ENCODE measurements around the gene CYP19A1. TPM values are rescaled to one million over a fixed set of nuclear protein-coding genes. Genes with fewer than 3 reads are reported as not detected.
"Not testable (repeated sequence)": the region's sequence is repeated elsewhere in the genome, so short reads cannot be mapped to it uniquely, and the experiment has no call there.

The CYP19A1 gene
- total RNA-seq, 1 donor from 2014 or later, result not detected

DNA sequence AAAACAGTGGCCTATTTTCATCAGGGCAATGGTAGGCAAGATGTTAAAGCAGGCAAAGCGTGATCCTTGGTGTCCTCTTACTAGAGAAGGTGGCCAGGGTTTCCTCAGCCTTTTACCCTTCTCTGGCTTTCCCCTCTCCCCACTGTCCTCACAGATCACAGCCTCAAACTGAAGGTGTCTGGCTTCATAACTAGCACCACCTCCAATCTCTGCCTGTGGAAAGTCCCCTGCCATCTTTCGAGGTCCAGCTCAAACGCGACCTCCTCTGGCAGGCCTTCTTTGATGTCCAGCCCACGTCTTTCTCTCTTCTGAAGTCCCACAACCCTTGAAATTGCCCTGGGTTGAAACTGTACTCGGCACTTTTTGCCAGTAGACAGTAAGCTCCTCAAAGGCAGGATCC, 35.9 kb downstream of the CYP19A1 start:
- no peak for DNase-seq (ENCODE audit: low spot score)
- ATAC-seq, result no peak

- ATAC-seq (no peak), DNase-seq (ENCODE audit: low spot score) (no peak)
Measured at GRCh38 chr15:51299187-51300015, 39.0 kb downstream of the CYP19A1 start.

DNA sequence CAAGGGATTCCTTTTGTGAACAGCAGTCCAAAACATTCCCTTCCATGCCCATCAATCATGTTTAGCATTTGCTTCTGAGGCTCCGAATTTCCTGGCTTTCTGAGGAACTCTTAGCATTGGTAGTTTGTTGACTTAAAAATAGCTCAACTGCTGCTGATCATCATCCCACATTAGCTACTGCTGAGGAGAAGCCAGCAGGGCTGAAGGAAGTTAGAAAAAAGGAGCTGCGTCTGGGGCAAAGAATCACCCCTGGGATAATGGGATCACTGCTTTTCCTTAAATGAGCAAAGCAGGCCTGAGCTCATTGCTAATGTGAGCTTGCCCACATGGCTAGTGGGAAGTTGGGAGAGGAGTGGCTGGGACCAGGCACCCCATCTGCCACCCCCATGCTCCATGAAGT, 39.8 kb downstream of the CYP19A1 start:
- DNase-seq (ENCODE audit: low spot score), result no peak
- ATAC-seq, result no peak

DNA sequence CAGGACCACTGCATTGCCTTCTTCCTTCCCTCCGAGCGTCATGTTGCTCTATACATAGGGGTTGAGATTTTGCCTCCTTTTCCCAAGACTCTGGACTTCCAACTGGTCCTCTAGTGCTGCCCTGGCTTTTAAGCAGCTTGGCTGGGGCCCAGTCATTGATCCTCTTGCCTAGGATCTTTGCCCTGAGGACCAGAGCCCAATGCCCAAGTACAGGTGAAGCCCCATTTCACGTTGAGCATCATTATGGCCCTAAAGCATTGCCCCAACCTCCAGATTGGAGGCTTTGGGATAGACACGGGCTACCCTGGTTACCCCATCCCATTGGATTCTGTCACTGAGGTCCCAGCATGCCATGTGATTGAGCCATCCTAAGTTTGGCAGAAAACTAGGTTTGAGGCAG, 47.7 kb downstream of the CYP19A1 start:
- DNase-seq (ENCODE audit: low spot score), result peak; percentile 54
- ATAC-seq, result peak; percentile 79

GRCh38 chr15:51289290-51289689, 49.1 kb downstream of the CYP19A1 start:
- DNase-seq (ENCODE audit: low spot score) (no peak), ATAC-seq (no peak)

DNA sequence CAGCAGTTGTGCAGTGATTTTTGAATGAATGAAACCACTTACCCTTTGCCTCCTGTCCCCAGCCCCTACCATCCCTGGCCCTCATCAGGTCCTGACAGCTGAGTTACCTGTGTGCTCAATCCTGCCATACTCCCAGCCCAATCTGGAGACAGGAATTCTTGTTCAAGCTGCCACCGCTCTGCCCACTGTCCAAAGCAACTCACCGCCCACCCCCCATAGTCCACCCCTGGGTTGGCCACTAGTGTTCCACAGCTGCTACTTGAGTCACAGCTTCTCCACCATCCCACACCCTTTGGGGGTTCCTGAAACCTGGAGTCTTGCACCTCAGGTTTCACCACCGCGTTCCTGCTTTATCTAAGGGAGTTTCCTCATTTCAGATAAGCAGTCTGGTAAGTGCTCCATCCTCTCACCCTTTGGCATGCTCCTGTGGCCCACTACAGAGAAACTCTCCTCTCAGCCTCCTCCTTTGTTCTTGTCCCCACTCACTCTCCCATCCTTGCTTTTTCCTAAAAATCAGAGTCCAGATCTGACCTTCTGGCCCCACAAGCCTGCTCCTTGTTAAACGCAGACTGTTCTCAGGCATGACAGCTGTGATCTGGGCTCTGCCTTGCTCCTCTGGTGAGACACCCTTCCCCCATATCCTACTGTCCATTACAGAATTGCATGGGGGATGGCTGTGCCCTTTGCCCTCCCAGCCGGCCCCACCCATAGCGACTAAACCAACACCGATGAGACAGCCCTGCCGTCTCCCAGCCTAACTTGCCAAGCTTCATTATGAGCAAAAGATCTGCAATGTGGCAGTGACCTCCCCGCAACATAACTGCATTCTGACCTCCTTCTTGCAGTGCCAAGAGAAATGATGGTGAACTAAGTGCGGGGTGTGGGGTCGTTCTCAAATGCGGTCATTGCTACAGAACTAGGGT, 50.0 kb downstream of the CYP19A1 start:
- no peak for DNase-seq (ENCODE audit: low spot score)
- no peak for ATAC-seq

- no peak for ATAC-seq
- DNase-seq (ENCODE audit: low spot score), result no peak
Measured at GRCh38 chr15:51286816-51287215, 51.6 kb downstream of the CYP19A1 start.

GRCh38 chr15:51285399-51285798, 53.0 kb downstream of the CYP19A1 start:
- ATAC-seq, result no peak
- DNase-seq (ENCODE audit: low spot score), result no peak

DNA sequence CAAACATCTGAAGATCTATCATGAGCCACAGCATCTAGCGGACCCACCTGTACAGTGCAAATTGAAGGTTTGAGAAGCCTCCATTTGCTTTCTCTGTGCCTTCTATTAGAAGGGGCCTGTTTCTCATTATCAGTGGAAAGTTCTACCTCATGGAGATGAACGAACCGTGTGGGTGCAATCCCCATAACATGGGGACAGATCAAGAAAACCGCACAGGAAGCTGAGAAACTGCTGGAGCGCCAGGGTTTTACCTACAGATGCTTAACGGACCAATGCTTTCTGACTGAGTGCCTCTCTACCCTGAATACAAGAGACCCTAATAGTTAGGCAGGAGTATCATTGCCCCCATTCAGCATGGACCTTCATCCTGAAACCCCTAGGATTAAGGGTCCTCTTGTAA, 53.5 kb downstream of the CYP19A1 start:
- DNase-seq (ENCODE audit: low spot score) (no peak), ATAC-seq (no peak)

- DNase-seq (ENCODE audit: low spot score) (no peak), ATAC-seq (no peak)
Measured at GRCh38 chr15:51283026-51283425, 55.4 kb downstream of the CYP19A1 start.

- ATAC-seq; DNase-seq (ENCODE audit: low spot score): not testable (repeated sequence)
Measured at GRCh38 chr15:51282241-51282640, 56.2 kb downstream of the CYP19A1 start.

DNA sequence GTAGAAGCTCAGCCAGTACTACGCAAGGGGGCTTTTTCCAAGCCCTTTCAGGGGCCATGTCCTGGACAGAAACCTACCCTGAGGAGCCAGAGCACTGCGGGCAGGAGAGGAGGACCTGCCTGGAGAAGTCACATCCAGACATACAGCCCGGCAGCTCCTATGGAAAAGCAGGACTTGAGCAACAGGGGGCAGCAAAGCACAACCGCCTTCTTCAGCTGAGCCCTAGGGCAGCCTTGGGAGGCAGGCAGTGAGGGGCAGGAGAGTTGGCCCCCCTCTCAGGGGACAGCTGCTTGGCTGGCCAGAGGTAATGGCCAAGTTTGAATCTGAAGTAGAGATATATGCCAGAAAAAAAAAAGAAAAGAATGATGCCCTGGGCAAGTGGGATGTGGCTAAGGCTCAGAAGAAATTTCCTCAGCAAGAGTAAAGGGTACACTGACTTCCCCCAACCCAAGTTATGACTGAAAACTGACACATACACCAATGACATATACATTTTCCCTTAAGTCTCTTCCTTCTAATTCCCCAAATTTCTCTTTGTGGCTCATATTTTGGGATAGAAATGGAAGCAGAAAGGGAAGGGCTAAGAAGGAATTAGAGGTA, 56.9 kb downstream of the CYP19A1 start:
- ATAC-seq, result peak; percentile 97
- peak; percentile 64 for DNase-seq (ENCODE audit: low spot score)

DNA sequence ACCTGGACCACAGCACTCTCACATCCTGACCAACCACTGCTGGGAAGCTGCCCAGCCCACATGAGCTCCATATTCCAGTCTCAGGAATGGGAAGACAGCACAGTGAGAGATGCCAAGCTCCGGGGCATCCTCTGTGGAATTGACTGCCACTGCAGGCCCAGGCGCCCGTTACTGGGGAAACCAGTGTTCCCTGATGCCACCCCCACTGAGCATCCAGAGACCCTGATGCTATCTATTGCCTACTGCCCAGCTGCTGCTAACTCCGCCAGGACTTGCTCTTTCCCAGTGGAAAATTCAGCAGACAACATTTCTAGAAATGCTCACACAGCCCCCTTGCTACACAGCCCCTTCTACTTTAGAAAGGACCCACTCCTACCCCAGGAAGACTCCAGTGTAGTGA, 57.6 kb downstream of the CYP19A1 start:
- DNase-seq (ENCODE audit: low spot score) (no peak), ATAC-seq (no peak)

DNA sequence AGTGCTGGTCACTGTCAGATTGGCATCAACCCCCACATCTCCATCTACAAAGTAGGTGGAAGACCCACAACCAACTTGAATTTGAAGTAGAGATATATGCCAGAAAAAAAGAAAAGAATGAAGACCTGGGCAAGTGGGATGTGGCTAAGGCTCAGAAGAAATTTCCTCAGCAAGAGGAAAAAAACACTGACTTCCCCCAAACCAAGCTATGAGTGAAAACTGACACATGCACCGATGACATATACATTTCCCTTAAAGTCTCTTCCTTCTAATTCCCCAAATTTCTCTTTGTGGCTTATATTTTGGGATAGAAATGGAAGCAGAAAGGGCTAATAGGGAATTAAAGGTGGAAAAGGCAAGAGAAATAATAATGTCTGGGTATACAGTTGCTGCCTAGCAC, 59.0 kb downstream of the CYP19A1 start:
- DNase-seq (ENCODE audit: low spot score), result no peak
- ATAC-seq, result no peak

DNA sequence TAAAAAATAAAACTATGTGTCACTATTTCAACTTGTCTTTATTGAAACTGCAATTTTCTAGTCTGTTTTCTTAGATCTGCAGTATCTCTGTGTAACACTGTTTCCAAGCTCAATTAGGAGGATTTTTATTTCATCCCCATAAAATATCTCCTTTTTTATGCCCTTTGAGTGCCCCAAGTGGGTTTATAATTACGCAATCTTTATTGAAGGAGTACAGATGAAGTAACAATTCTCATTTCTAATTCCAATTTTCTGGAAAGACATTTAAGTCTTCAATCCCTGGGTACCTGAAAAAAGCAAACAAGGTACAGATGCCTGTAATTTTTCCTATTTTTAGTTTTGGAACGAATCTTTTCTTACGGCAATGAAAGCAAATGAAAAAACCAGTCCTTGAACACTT, 61.3 kb downstream of the CYP19A1 start:
- DNase-seq (ENCODE audit: low spot score), result no peak
- no peak for ATAC-seq

DNA sequence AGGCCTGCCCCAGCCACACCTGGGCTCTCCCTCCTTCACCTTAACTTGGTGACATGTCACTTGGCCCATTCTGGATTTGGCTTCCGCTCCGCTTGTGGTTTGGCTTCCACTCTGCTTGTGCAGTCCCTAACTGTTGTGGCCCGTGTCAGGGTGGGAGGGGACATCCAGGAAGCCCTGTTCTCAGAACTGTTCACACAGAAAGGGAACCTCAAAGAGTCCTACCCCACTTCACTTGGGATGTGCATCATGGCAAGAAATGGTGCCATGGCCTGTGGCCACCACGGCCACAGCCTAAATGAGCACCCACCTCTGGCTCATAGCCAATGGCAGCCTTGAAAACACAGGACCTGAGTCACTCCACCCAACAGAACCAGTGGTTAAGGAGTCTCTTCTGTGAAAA, 63.4 kb downstream of the CYP19A1 start:
- ATAC-seq (no peak), DNase-seq (ENCODE audit: low spot score) (no peak)

DNA sequence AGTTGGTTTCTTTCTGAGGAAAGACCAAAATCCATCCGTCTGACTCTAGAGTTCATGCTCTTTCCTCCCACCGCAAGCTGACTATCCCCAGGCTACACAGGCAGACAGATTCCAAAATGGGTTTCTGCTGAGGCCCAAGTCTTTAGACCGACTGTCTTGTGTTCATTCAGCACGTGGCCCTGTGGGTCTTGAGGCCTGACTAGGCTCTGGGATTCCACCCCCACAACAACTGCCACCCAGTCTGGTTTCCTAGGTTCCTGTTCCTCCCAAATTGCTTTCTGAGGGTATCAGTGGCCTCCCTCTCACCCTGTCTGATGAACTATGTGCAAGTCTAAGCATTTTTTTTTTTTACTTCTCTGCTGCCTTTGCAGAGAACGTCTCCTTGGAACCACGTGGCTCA, 67.7 kb downstream of the CYP19A1 start:
- DNase-seq (ENCODE audit: low spot score) (no peak), ATAC-seq (peak; percentile 64)

- DNase-seq (ENCODE audit: low spot score) (no peak), ATAC-seq (no peak)
Measured at GRCh38 chr15:51269496-51269895, 68.9 kb downstream of the CYP19A1 start.

DNA sequence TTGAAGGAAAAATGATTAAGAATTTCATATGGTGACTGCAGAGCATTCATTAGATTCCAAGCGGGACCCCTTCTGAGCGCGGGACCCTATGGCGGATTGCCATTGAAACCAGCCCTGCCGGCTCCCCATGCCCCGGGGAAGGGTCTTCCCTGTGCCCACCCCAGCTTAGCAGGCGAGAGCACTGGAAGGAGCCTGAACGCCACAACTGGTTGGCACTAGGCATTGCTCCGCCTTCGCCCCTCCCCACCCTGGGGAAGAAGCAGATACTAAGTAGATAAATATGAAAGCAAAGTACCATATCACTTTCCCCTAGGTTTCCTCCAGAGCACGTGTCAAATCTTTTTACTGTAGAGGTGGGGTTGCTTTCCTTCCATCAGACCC, 70.7 kb downstream of the CYP19A1 start:
- peak; percentile 55 for ATAC-seq
- no peak for DNase-seq (ENCODE audit: low spot score)

DNA sequence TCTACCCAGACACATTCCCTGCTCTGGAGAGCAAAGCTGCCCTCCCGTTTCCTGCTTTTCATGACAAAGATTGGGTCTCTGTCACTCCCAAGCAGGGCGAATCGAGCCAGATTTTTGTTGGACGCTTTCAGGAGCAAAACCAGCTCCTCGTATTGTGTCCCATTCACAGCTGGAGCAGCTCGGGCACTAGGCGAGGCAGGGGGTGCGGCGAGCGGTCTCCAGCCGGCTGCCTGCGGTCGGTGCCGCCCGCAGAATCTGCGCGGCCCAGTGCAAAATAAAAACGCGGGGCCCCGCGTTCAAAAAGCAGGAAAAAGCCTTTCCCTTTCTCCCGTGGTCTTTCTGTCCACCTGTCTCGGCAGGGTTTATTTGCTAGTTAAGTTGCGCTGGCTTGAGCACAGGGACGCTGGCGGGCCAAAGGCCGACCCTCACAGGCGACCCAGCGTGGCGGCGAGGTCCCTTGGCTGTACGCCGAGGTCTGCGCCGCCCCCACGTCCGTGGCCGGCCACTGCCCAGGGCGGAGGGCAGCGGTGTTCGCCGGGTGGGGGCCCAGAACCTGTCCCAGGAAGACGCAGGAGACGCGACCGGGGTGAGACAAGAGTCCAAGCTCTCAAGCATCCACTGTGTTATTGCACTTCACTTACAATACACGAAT, 71.2 kb downstream of the CYP19A1 start:
- ATAC-seq (peak; percentile 65), DNase-seq (ENCODE audit: low spot score) (no peak)

GRCh38 chr15:51266656-51267050, 71.7 kb downstream of the CYP19A1 start:
- ATAC-seq, result peak; percentile 20
- DNase-seq (ENCODE audit: low spot score), result no peak

All from left lobe of liver (tissue), 2 donors.